Stimulated activated CD4-positive, alpha-beta T cell treated with anti-CD3 and anti-CD28 coated beads, Interleukin-12 subunit alpha, Interleukin-12 subunit beta, amount 100 ng/mL, for 48 hours (primary cell): ENCODE measurements around the gene TMEM229B.
"Not testable (repeated sequence)": the region's sequence is repeated elsewhere in the genome, so short reads cannot be mapped to it uniquely, and the experiment has no call there.

ENCODE experiments used
- DNase-seq, 3 donors: peaks; one replicate each; pipeline ENCODE4 v3.0.0-alpha.2; 2020; ENCODE audit warnings: low read depth in 2 of 3, low spot score in 1 of 3

Gene TMEM229B

GRCh38 chr14:67457782-67458181 is 30.7 kb downstream of the TMEM229B start:
- DNase-seq, result no peak

GRCh38 chr14:67456732-67457131 is 31.8 kb downstream of the TMEM229B start:
- DNase-seq, result no peak

GRCh38 chr14:67453575-67454300 is 34.8 kb downstream of the TMEM229B start:
- no peak for DNase-seq

GRCh38 chr14:67451667-67452066 is 36.9 kb downstream of the TMEM229B start:
- DNase-seq, result not testable (repeated sequence)

- no peak for DNase-seq
These were observed 39.4 kb downstream of the TMEM229B start for GRCh38 chr14:67449096-67449495.

GRCh38 chr14:67447033-67447381 is 41.5 kb downstream of the TMEM229B start:
- DNase-seq, result no peak

- no peak for DNase-seq
These were observed 42.0 kb downstream of the TMEM229B start for GRCh38 chr14:67446371-67447032.

GRCh38 chr14:67444395-67444794 is 44.1 kb downstream of the TMEM229B start:
- DNase-seq, result no peak

- DNase-seq, result no peak
These were observed 46.2 kb downstream of the TMEM229B start for GRCh38 chr14:67442139-67442906.

- no peak for DNase-seq
These were observed 46.8 kb downstream of the TMEM229B start for GRCh38 chr14:67441672-67442071.

GRCh38 chr14:67441256-67441655 is 47.3 kb downstream of the TMEM229B start:
- no peak for DNase-seq

GRCh38 chr14:67440513-67440912 is 48.0 kb downstream of the TMEM229B start:
- DNase-seq, result no peak

- DNase-seq, result no peak
These were observed 49.6 kb downstream of the TMEM229B start for GRCh38 chr14:67438969-67439368.

- no peak for DNase-seq
These were observed 52.3 kb downstream of the TMEM229B start for GRCh38 chr14:67436006-67436866.

- DNase-seq, result no peak
These were observed 52.9 kb downstream of the TMEM229B start for GRCh38 chr14:67435603-67436002.

GRCh38 chr14:67432050-67432564 is 56.4 kb downstream of the TMEM229B start:
- DNase-seq, result no peak

GRCh38 chr14:67429510-67430205 is 58.9 kb downstream of the TMEM229B start:
- no peak for DNase-seq

GRCh38 chr14:67428501-67429031 is 60.0 kb downstream of the TMEM229B start:
- DNase-seq, result no peak

GRCh38 chr14:67426983-67427606 is 61.4 kb downstream of the TMEM229B start:
- peak; percentile 54 to 62 (median 58) for DNase-seq

GRCh38 chr14:67426161-67426560 is 62.4 kb downstream of the TMEM229B start:
- DNase-seq, result no peak
